ENCODE measurements around the gene FOXP3. TPM values are rescaled to one million over a fixed set of nuclear protein-coding genes. Genes with fewer than 3 reads are reported as not detected.

FOXP3 gene
- total RNA-seq, 1 experiment from 2014 or later = 0.68 TPM

DNA sequence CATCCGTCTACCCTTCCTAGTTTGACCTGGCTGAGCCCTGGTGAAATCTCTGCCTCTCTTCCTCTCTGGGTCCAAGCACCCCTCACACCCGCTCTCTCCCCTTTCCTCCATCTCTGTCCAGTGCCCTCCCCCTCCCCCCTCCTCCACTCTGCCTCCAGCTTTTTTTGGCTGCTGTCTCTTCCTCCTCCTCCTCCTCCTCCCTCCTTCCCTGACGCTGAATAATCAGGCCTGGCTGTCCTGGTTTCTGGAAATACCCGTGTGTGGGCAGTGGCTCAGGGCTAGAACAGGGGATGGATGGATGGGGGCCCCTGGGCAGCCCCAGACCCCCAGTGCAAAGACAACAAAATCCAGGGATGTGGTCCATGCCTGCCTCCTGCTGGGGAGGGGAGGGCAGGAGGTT lies 59.8 kb downstream of the FOXP3 start:
- H3K79me1 ChIP-seq (ENCODE audit: insufficient read depth, low read depth, low read length, poor library complexity, severe bottlenecking) = no peaks in the 10 kb centered on the region
- Mint-ChIP-seq H3K27me3 (ENCODE audit: low read depth) (peaks cover 2% of the 10 kb centered on the region), H3K27ac (no peak overlapping the region), H3K9me3 (peaks cover 55 to 75% of the 10 kb centered on the region in 2 experiments), H3K4me1 (peaks cover 4 to 19% of the 10 kb centered on the region in 2 experiments; a peak in 3 of 4 replicates), H3K4me3 (no peak overlapping the region), H3K36me3 (ENCODE audit: insufficient read depth in 1 of 3, low read depth in 3 of 3) (peaks cover 0 to 7% (median 0%) of the 10 kb centered on the region in 3 experiments; a peak in 2 of 7 replicates)
- H3K4ac ChIP-seq (ENCODE audit: low read depth, low read length) = no peak overlapping the region
- H3K27me3 ChIP-seq (ENCODE audit: insufficient read depth, low read length) = no peaks in the 10 kb centered on the region
- H4K8ac ChIP-seq (replicated peaks; ENCODE audit: insufficient read length, low read depth, low read length) = no peak overlapping the region
- H3K4me2 ChIP-seq (ENCODE audit: insufficient read depth, insufficient read length, low read length) = no peak overlapping the region
- H3K4me1 ChIP-seq (ENCODE audit: insufficient read depth, low read length) = no peaks in the 10 kb centered on the region
- H3K9me3 ChIP-seq (ENCODE audit: control insufficient read depth, low read depth, low read length) = peaks cover 17% of the 10 kb centered on the region
- no peak for DNase-seq
- H2AK5ac ChIP-seq (ENCODE audit: insufficient read length, low read length) = no peak overlapping the region
- no peak overlapping the region for H2AFZ ChIP-seq (ENCODE audit: low read length)
- no CpG with 5 or more reads among the region's 4 CpGs for WGBS (ENCODE audit: extremely low coverage, insufficient read length, low lambda C conversion rate)
- H3T11ph ChIP-seq (ENCODE audit: low read length) = no peak overlapping the region
- H3K23me2 ChIP-seq (ENCODE audit: insufficient read length, low read depth, low read length, poor library complexity, severe bottlenecking) = peaks cover 3% of the 10 kb centered on the region
- H2BK120ac ChIP-seq (ENCODE audit: low read depth, low read length, poor library complexity, severe bottlenecking) = no peak overlapping the region
- H4K20me1 ChIP-seq (ENCODE audit: control insufficient read depth, insufficient read depth, insufficient read length) = no peaks in the 10 kb centered on the region
- H3K14ac ChIP-seq (ENCODE audit: insufficient read depth, low read length) = no peak overlapping the region
- H3K56ac ChIP-seq (ENCODE audit: insufficient read length, low read depth, low read length) = no peak overlapping the region
- no peak overlapping the region for H2BK12ac ChIP-seq (ENCODE audit: insufficient read length, low read depth, low read length)
- TF ChIP-seq, protein P1, sequence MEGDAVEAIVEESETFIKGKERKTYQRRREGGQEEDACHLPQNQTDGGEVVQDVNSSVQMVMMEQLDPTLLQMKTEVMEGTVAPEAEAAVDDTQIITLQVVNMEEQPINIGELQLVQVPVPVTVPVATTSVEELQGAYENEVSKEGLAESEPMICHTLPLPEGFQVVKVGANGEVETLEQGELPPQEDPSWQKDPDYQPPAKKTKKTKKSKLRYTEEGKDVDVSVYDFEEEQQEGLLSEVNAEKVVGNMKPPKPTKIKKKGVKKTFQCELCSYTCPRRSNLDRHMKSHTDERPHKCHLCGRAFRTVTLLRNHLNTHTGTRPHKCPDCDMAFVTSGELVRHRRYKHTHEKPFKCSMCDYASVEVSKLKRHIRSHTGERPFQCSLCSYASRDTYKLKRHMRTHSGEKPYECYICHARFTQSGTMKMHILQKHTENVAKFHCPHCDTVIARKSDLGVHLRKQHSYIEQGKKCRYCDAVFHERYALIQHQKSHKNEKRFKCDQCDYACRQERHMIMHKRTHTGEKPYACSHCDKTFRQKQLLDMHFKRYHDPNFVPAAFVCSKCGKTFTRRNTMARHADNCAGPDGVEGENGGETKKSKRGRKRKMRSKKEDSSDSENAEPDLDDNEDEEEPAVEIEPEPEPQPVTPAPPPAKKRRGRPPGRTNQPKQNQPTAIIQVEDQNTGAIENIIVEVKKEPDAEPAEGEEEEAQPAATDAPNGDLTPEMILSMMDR (conservative IDR thresholded peaks at IDR 0.05) = no peak
- no peak overlapping the region for H4K5ac ChIP-seq (ENCODE audit: insufficient read length, low read depth, low read length)
- no peak overlapping the region for H2BK5ac ChIP-seq (ENCODE audit: insufficient read length, low read length)
- H2BK15ac ChIP-seq (ENCODE audit: low read depth, low read length) = no peak overlapping the region
- no peak overlapping the region for H3K18ac ChIP-seq (ENCODE audit: insufficient read length, low read depth, low read length)
- no peaks in the 10 kb centered on the region for H3K79me2 ChIP-seq (ENCODE audit: insufficient read depth, low read length)
- no peak overlapping the region for H2BK20ac ChIP-seq (ENCODE audit: low read depth, low read length, poor library complexity, severe bottlenecking)
- H4K91ac ChIP-seq (ENCODE audit: insufficient read length, low read depth, low read length) = no peak overlapping the region
- H3K9ac ChIP-seq (ENCODE audit: extremely low read depth, insufficient read length, low read length) = no peak overlapping the region
- H3K23ac ChIP-seq (ENCODE audit: insufficient read length, low read depth, low read length) = no peak overlapping the region
- no peak overlapping the region for H3K27ac ChIP-seq (ENCODE audit: insufficient read length, low read depth, low read length)
